ENCODE data around the gene TLCD2. TPM values are rescaled to one million over a fixed set of nuclear protein-coding genes. Genes with fewer than 3 reads are reported as not detected.
A peak's percentile ranks its signal among the peaks of the same experiment; 100 is the strongest.

The TLCD2 gene
- total and polyA plus RNA-seq, 9 of the 15 experiments (the other 6 are each of a cell fraction or from before 2014, with no cell fraction given), result 0.10 to 0.89 (median 0.58) TPM

- TF ChIP-seq, protein P1, sequence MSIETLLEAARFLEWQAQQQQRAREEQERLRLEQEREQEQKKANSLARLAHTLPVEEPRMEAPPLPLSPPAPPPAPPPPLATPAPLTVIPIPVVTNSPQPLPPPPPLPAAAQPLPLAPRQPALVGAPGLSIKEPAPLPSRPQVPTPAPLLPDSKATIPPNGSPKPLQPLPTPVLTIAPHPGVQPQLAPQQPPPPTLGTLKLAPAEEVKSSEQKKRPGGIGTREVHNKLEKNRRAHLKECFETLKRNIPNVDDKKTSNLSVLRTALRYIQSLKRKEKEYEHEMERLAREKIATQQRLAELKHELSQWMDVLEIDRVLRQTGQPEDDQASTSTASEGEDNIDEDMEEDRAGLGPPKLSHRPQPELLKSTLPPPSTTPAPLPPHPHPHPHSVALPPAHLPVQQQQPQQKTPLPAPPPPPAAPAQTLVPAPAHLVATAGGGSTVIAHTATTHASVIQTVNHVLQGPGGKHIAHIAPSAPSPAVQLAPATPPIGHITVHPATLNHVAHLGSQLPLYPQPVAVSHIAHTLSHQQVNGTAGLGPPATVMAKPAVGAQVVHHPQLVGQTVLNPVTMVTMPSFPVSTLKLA (conservative IDR thresholded peaks at IDR 0.05), result peak; percentile 96 to 98
- TF ChIP-seq, protein P2, sequence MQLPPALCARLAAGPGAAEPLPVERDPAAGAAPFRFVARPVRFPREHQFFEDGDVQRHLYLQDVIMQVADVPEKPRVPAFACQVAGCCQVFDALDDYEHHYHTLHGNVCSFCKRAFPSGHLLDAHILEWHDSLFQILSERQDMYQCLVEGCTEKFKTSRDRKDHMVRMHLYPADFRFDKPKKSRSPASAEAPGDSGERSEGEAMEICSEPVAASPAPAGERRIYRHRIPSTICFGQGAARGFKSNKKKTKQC (CRISPR knock-in tag; IDR thresholded peaks at IDR 0.05), result peak; percentile 73; the same call in 1 of the 2 replicates
- no peak for TF ChIP-seq POLR2AphosphoS5 (IDR thresholded peaks at IDR 0.05; ENCODE audit: control insufficient read depth, insufficient read depth, low read depth, low read length)
- no peak for TF ChIP-seq ELK3 (CRISPR knock-in tag; IDR thresholded peaks at IDR 0.05)
- no peak for TF ChIP-seq TFAM (CRISPR knock-in tag; conservative IDR thresholded peaks at IDR 0.05)
- no peak for TF ChIP-seq RBM39 (optimal IDR thresholded peaks at IDR 0.05; ENCODE audit: low read depth, low read length)
- TF ChIP-seq ZBTB34 (CRISPR knock-in tag; IDR thresholded peaks at IDR 0.05), result no peak
- TF ChIP-seq SMARCC2 (IDR thresholded peaks at IDR 0.05; ENCODE audit: low read depth), result no peak
- 0 out of 2 replicates have a peak, but pooled peaks have one; percentile 22 for TF ChIP-seq ZBTB33 (CRISPR knock-in tag; IDR thresholded peaks at IDR 0.05)
- TF ChIP-seq ZC3H4 (CRISPR knock-in tag; IDR thresholded peaks at IDR 0.05; ENCODE audit: borderline replicate concordance), result no peak
- no peak for TF ChIP-seq SUPT5H (IDR thresholded peaks at IDR 0.05)
- no peak for TF ChIP-seq SAFB2 (IDR thresholded peaks at IDR 0.05; ENCODE audit: borderline replicate concordance, low read depth, low read length, severe bottlenecking)
- TF ChIP-seq ZNF77 (CRISPR knock-in tag; IDR thresholded peaks at IDR 0.05), result no peak
- TF ChIP-seq NR3C1 (CRISPR knock-in tag; IDR thresholded peaks at IDR 0.05), result no peak
- no peak for TF ChIP-seq OTX1 (CRISPR knock-in tag; IDR thresholded peaks at IDR 0.05)
- TF ChIP-seq ZNF589 (CRISPR knock-in tag; IDR thresholded peaks at IDR 0.05; ENCODE audit: low read depth), result no peak
- no peak for TF ChIP-seq PHB (CRISPR knock-in tag; IDR thresholded peaks at IDR 0.05)
- TF ChIP-seq GABPA (tag; conservative IDR thresholded peaks at IDR 0.05; ENCODE audit: low read depth), result peak; percentile 65
- no peak for TF ChIP-seq CBX2 (IDR thresholded peaks at IDR 0.05; ENCODE audit: insufficient read depth, low read length, poor library complexity, severe bottlenecking)
- TF ChIP-seq TFE3 (CRISPR knock-in tag; IDR thresholded peaks at IDR 0.05), result peak; percentile 99
These were observed 14.2 kb upstream of the TLCD2 start, which contains the start of gene WDR81 (continued) for GRCh38 chr17:1724351-1724868.
